OCI-M2 (cell line): ENCODE results near the gene DGKH.
"Not testable (repeated sequence)": the region's sequence is repeated elsewhere in the genome, so short reads cannot be mapped to it uniquely, and the experiment has no call there.

Source experiments
- DNase-seq: peaks from one replicate; lab custom pipeline; 2025; ENCODE audit not compliant: unreplicated experiment; lab: John Stamatoyannopoulos, UW

Gene DGKH

GRCh38 chr13:42153199-42154113 is 105.0 kb downstream of the DGKH start:
- DNase-seq, result no peak

GRCh38 chr13:42155251-42155650 is 106.8 kb downstream of the DGKH start:
- no peak for DNase-seq

- not testable (repeated sequence) for DNase-seq
Measured at GRCh38 chr13:42163338-42163737, 114.9 kb downstream of the DGKH start.

- not testable (repeated sequence) for DNase-seq
Measured at GRCh38 chr13:42163910-42164309, 115.5 kb downstream of the DGKH start.

- DNase-seq, result no peak
Measured at GRCh38 chr13:42164557-42165125, 116.2 kb downstream of the DGKH start.

GRCh38 chr13:42168496-42168895 is 120.0 kb downstream of the DGKH start:
- no peak for DNase-seq

GRCh38 chr13:42170029-42170428 is 121.6 kb downstream of the DGKH start:
- DNase-seq, result no peak

GRCh38 chr13:42173789-42174343 is 125.4 kb downstream of the DGKH start:
- no peak for DNase-seq

- no peak for DNase-seq
Measured at GRCh38 chr13:42174344-42175162, 126.1 kb downstream of the DGKH start.

- no peak for DNase-seq
Measured at GRCh38 chr13:42176294-42176693, 127.8 kb downstream of the DGKH start.

- DNase-seq, result no peak
Measured at GRCh38 chr13:42177189-42177588, 128.7 kb downstream of the DGKH start.

- no peak for DNase-seq
Measured at GRCh38 chr13:42181381-42181953, 133.0 kb downstream of the DGKH start.

- no peak for DNase-seq
Measured at GRCh38 chr13:42189061-42189460, 140.6 kb downstream of the DGKH start.

- DNase-seq, result no peak
Measured at GRCh38 chr13:42190529-42190928, 142.1 kb downstream of the DGKH start.

- no peak for DNase-seq
Measured at GRCh38 chr13:42211704-42212464, 163.4 kb downstream of the DGKH start.

- no peak for DNase-seq
Measured at GRCh38 chr13:42214446-42214845, 166.0 kb downstream of the DGKH start.

- peak; percentile 6 for DNase-seq
Measured at GRCh38 chr13:42215578-42216421, 167.4 kb downstream of the DGKH start.

GRCh38 chr13:42216422-42216735 is 167.9 kb downstream of the DGKH start:
- DNase-seq, result no peak

GRCh38 chr13:42218576-42218975 is 170.1 kb downstream of the DGKH start:
- DNase-seq, result no peak
